PC-9 (cell line): Measurements from ENCODE around the gene RSPH1. TPM values are rescaled to one million over a fixed set of nuclear protein-coding genes. Genes with fewer than 3 reads are reported as not detected.

Experiments
- BruUV-seq: library from RNA; stranded (reverse); fragments of 400-500 nt; replicated peaks from 2 replicates; lab custom pipeline; 2021; lab: Mats Ljungman, UMichigan
- CTCF ChIA-PET: fragments of 300-600 bp; sonication (Branson Sonifier 250); formaldehyde crosslinking; loops from one replicate; lab custom pipeline; 2022; ENCODE audit warnings: antibody characterized with exemption; lab: Charles Lee
- POLR2A ChIA-PET: fragments of 300-600 bp; sonication (Branson Sonifier 250); formaldehyde crosslinking; loops from one replicate; lab custom pipeline; 2022; ENCODE audit warnings: antibody characterized with exemption; ENCODE audit not compliant: unreplicated experiment; lab: Charles Lee
- DNase-seq, 2 experiments: peaks; one replicate each; pipeline versions ENCODE4 v3.0.0 to v3.0.0-alpha.2; 2015 to 2022; ENCODE audit warnings: mixed read lengths in 1 of 2
- H2AFZ ChIP-seq: fragments of 200-600 bp; sonication (generic); 2 replicates; pipeline ENCODE4 v1.8.1; 2017; ENCODE audit warnings: antibody characterized with exemption
- H3F3A ChIP-seq: fragments of 200-600 bp; sonication (generic); 2 replicates; pipeline ENCODE4 v1.8.1; 2017; ENCODE audit warnings: antibody characterized with exemption, mild to moderate bottlenecking, low read depth; ENCODE audit not compliant: insufficient read depth
- H3K27ac ChIP-seq: fragments of 200-600 bp; sonication (generic); 2 replicates; pipeline ENCODE4 v1.6.1; 2016; ENCODE audit warnings: mixed run types
- H3K27me3 ChIP-seq: fragments of 200-600 bp; sonication (generic); 2 replicates; pipeline ENCODE4 v1.6.1; 2016; ENCODE audit warnings: low read depth, mixed run types; ENCODE audit not compliant: insufficient read depth
- H3K36me3 ChIP-seq: fragments of 200-600 bp; sonication (generic); 2 replicates; pipeline ENCODE4 v1.6.1; 2016; ENCODE audit warnings: low read depth, mixed run types
- H3K4me1 ChIP-seq: fragments of 200-600 bp; sonication (generic); replicated peaks from 2 replicates; pipeline ENCODE4 v1.6.1; 2016; ENCODE audit warnings: mixed run types; ENCODE audit not compliant: insufficient read depth
- H3K4me2 ChIP-seq: fragments of 200-600 bp; sonication (generic); 2 replicates; pipeline ENCODE4 v1.6.1; 2017; ENCODE audit warnings: mixed run types
- H3K4me3 ChIP-seq: fragments of 200-600 bp; sonication (generic); 2 replicates; pipeline ENCODE4 v1.6.1; 2016; ENCODE audit warnings: mixed run types
- H3K79me2 ChIP-seq: fragments of 200-600 bp; sonication (generic); 2 replicates; pipeline ENCODE4 v1.6.1; 2017; ENCODE audit warnings: low read depth, mixed run types
- H3K9me2 ChIP-seq: fragments of 200-600 bp; sonication (generic); 2 replicates; pipeline ENCODE4 v1.8.1; 2017; ENCODE audit warnings: mild to moderate bottlenecking; ENCODE audit not compliant: insufficient read depth
- H3K9me3 ChIP-seq: fragments of 200-600 bp; sonication (generic); 2 replicates; pipeline ENCODE4 v1.8.1; 2016; ENCODE audit warnings: low read depth; ENCODE audit not compliant: insufficient read depth
- H4K20me1 ChIP-seq: fragments of 200-600 bp; sonication (generic); 2 replicates; pipeline ENCODE4 v1.8.1; 2017; ENCODE audit not compliant: insufficient read depth
- EZH2 ChIP-seq: fragments of 200-600 bp; sonication (generic); IDR thresholded peaks from 2 replicates; pipeline ENCODE4 v1.8.0; 2017; ENCODE audit warnings: antibody characterized with exemption, low read depth
- intact Hi-C: fragments of 100-400 bp; cut with micrococcal nuclease; formaldehyde crosslinking; loops from one replicate; pipeline ENCODE4 v1.10.0; 2022; ENCODE audit not compliant: unreplicated experiment
- total RNA-seq: library from RNA; stranded (reverse); gene quantifications from 2 replicates; pipeline ENCODE4 v1.2.3, GENCODE V29; 2021
- TF ChIP-seq, protein P1 (sequence below): fragments of 200-600 bp; sonication (generic); conservative IDR thresholded peaks from 2 replicates; pipeline ENCODE4 v1.6.1; 2017; ENCODE audit warnings: mixed run types, antibody characterized with exemption, mild to moderate bottlenecking, moderate library complexity

RSPH1 gene
- total RNA-seq, 1 experiment from 2014 or later: 8.0 TPM

DNA sequence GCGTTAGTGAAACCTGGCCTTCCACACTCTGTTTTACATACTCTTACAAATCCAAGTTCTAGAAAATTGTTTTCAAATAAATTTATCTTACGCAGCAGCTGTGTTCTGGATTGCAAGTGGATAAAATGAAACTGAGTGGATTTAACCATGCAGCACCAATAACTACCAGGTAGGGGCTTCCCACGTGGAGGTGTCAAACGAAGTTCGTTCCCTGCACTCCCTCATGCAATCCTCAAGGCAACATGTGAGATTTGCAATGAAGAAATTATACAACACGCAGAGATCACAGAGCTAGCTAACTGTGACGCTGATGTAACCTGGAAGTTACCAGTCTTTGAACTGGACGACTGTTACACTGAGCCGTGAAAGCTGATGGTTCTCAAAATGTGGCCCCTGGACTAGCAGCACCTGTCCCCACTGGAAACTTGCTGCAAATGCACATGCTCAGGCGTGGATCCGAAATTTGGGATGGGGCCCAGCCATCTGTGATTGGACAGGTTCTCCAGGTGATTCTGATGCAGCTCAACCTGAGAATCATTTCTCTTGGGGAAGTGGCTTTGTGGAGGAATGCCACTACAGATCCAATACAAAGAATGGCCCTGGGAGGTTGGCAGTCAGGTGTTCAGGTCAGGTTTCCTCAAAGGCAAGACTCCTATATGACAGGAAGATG, 36.3 kb downstream of the RSPH1 start:
- no peak overlapping the region for H2AFZ ChIP-seq
- H3K27me3 ChIP-seq: no peaks in the 10 kb centered on the region
- H3K9me2 ChIP-seq: no peaks in the 10 kb centered on the region
- CTCF ChIA-PET: no interaction called here
- no peak overlapping the region for H3K27ac ChIP-seq
- peaks cover 9% of the 10 kb centered on the region for H3K4me1 ChIP-seq
- TF ChIP-seq EZH2: no peak
- TF ChIP-seq, protein P1, sequence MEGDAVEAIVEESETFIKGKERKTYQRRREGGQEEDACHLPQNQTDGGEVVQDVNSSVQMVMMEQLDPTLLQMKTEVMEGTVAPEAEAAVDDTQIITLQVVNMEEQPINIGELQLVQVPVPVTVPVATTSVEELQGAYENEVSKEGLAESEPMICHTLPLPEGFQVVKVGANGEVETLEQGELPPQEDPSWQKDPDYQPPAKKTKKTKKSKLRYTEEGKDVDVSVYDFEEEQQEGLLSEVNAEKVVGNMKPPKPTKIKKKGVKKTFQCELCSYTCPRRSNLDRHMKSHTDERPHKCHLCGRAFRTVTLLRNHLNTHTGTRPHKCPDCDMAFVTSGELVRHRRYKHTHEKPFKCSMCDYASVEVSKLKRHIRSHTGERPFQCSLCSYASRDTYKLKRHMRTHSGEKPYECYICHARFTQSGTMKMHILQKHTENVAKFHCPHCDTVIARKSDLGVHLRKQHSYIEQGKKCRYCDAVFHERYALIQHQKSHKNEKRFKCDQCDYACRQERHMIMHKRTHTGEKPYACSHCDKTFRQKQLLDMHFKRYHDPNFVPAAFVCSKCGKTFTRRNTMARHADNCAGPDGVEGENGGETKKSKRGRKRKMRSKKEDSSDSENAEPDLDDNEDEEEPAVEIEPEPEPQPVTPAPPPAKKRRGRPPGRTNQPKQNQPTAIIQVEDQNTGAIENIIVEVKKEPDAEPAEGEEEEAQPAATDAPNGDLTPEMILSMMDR: no peak
- no peaks in the 10 kb centered on the region for H3F3A ChIP-seq
- H3K79me2 ChIP-seq: no peaks in the 10 kb centered on the region
- H4K20me1 ChIP-seq: no peaks in the 10 kb centered on the region
- POLR2A ChIA-PET: no interaction called here
- no peaks in the 10 kb centered on the region for H3K9me3 ChIP-seq
- H3K4me2 ChIP-seq: no peak overlapping the region
- no peaks in the 10 kb centered on the region for H3K36me3 ChIP-seq
- no TSS peak for BruUV-seq
- H3K4me3 ChIP-seq: no peak overlapping the region
- no peak for DNase-seq
- intact Hi-C loops: no loop called here

DNA sequence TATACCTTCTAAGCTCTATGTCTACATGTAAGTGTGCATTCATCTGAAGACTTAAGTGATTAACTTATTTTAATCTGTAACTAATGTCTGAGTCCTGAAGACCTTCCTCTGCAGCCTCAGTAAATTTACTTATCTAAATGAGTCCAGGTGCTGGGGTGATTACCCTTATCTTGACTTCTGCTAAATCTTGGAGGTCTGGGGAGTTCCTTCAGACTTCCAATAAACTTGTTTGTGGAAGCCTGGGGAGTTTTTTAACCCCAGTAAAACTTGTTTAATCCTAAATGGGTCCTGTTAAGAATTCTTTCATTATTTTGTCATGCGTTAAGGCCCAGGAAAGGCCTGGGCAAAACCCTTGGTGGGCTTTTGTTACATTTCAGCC, 37.0 kb downstream of the RSPH1 start:
- BruUV-seq: no TSS peak
- H3K27me3 ChIP-seq: no peaks in the 10 kb centered on the region
- H2AFZ ChIP-seq: no peak overlapping the region
- DNase-seq: no peak
- H4K20me1 ChIP-seq: no peaks in the 10 kb centered on the region
- POLR2A ChIA-PET: no interaction called here
- no peaks in the 10 kb centered on the region for H3K79me2 ChIP-seq
- no peak overlapping the region for H3K4me3 ChIP-seq
- no peak overlapping the region for H3K27ac ChIP-seq
- H3K4me1 ChIP-seq: peaks cover 5% of the 10 kb centered on the region; the same call in 1 of the 2 replicates
- H3K4me2 ChIP-seq: no peak overlapping the region
- CTCF ChIA-PET: no interaction called here
- intact Hi-C loops: no loop called here
- TF ChIP-seq EZH2: no peak
- TF ChIP-seq, protein P1: no peak
- no peaks in the 10 kb centered on the region for H3F3A ChIP-seq
- H3K9me2 ChIP-seq: no peaks in the 10 kb centered on the region
- H3K36me3 ChIP-seq: no peaks in the 10 kb centered on the region
- no peaks in the 10 kb centered on the region for H3K9me3 ChIP-seq

DNA sequence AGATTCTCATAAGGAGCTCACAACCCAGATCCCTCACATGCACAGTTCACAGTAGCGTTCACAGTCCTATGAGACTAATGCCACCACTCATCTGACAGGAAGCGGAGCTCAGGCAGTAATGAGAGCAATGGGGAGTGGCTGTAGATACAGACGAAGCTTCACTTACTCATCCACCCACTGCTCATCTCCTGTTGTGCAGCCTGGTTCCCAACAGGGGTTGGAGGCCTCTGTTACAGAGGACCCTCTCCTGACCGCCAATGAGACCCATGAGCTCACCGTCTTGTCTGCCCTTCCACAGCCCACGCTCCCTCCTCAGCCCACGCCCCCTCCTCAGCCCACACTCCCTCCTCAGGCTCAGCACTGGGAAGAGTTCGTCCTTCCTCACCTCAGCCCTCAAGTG, 39.6 kb downstream of the RSPH1 start:
- H3K4me1 ChIP-seq: no peaks in the 10 kb centered on the region
- H2AFZ ChIP-seq: no peak overlapping the region
- no peaks in the 10 kb centered on the region for H3K9me3 ChIP-seq
- intact Hi-C loops: no loop called here
- DNase-seq: no peak
- POLR2A ChIA-PET: no interaction called here
- TF ChIP-seq, protein P1: no peak
- no peak for TF ChIP-seq EZH2
- H3F3A ChIP-seq: no peaks in the 10 kb centered on the region
- H3K4me2 ChIP-seq: no peak overlapping the region
- no peak overlapping the region for H3K27ac ChIP-seq
- no peaks in the 10 kb centered on the region for H3K79me2 ChIP-seq
- no peak overlapping the region for H3K4me3 ChIP-seq
- H3K36me3 ChIP-seq: no peaks in the 10 kb centered on the region
- no peaks in the 10 kb centered on the region for H3K27me3 ChIP-seq
- CTCF ChIA-PET: no interaction called here
- no peaks in the 10 kb centered on the region for H4K20me1 ChIP-seq
- no TSS peak for BruUV-seq
- no peaks in the 10 kb centered on the region for H3K9me2 ChIP-seq
